H9 (cell line): Measurements from ENCODE around the gene OSBPL9. TPM values are rescaled to one million over a fixed set of nuclear protein-coding genes. Genes with fewer than 3 reads are reported as not detected.
A peak's percentile ranks its signal among the peaks of the same experiment; 100 is the strongest.

Experiments used
- DNase-seq: peaks from one replicate; pipeline ENCODE4 v3.0.0-alpha.2; 2017
- H2AFZ ChIP-seq: one replicate; pipeline ENCODE4 v1.6.1; 2013; ENCODE audit warnings: mild to moderate bottlenecking, low read length, control low read depth, moderate library complexity
- H2AK5ac ChIP-seq: 2 replicates; pipeline ENCODE4 v1.6.1; 2013; ENCODE audit warnings: low read length, control low read depth, mixed read lengths; ENCODE audit not compliant: insufficient read length
- H2BK120ac ChIP-seq: one replicate; pipeline ENCODE4 v1.6.1; 2013; ENCODE audit warnings: low read depth, mild to moderate bottlenecking, low read length, control low read depth, inconsistent platforms; ENCODE audit not compliant: poor library complexity, severe bottlenecking
- H2BK12ac ChIP-seq: 2 replicates; pipeline ENCODE4 v1.6.1; 2013; ENCODE audit warnings: low read length, control low read depth, mixed read lengths, low read depth; ENCODE audit not compliant: insufficient read length
- H2BK15ac ChIP-seq: 2 replicates; pipeline ENCODE4 v1.6.1; 2013; ENCODE audit warnings: low read depth, low read length, control low read depth
- H2BK20ac ChIP-seq: one replicate; pipeline ENCODE4 v1.6.1; 2013; ENCODE audit warnings: low read depth, mild to moderate bottlenecking, low read length, control low read depth, inconsistent platforms; ENCODE audit not compliant: poor library complexity, severe bottlenecking
- H2BK5ac ChIP-seq: 2 replicates; pipeline ENCODE4 v1.6.1; 2013; ENCODE audit warnings: low read length, control low read depth, mixed read lengths; ENCODE audit not compliant: insufficient read length
- H3K14ac ChIP-seq: 2 replicates; pipeline ENCODE4 v1.6.1; 2013; ENCODE audit warnings: low read length, control low read depth; ENCODE audit not compliant: insufficient read depth
- H3K18ac ChIP-seq: 2 replicates; pipeline ENCODE4 v1.6.1; 2013; ENCODE audit warnings: low read depth, mild to moderate bottlenecking, mixed read lengths, low read length, control low read depth; ENCODE audit not compliant: insufficient read length
- H3K23ac ChIP-seq: 2 replicates; pipeline ENCODE4 v1.6.1; 2013; ENCODE audit warnings: low read length, control low read depth, mixed read lengths, low read depth; ENCODE audit not compliant: insufficient read length
- H3K23me2 ChIP-seq: 2 replicates; pipeline ENCODE4 v1.6.1; 2013; ENCODE audit warnings: low read depth, mild to moderate bottlenecking, mixed read lengths, low read length, control low read depth; ENCODE audit not compliant: insufficient read length, poor library complexity, severe bottlenecking
- H3K27ac ChIP-seq: 2 replicates; pipeline ENCODE4 v1.5.1; 2013; ENCODE audit warnings: low read length, control low read depth, mixed read lengths, low read depth; ENCODE audit not compliant: insufficient read length
- H3K27me3 ChIP-seq: 2 replicates; pipeline ENCODE4 v1.6.1; 2013; ENCODE audit warnings: low read length, control low read depth, inconsistent platforms; ENCODE audit not compliant: insufficient read depth
- H3K4ac ChIP-seq: 2 replicates; pipeline ENCODE4 v1.6.1; 2013; ENCODE audit warnings: low read depth, mild to moderate bottlenecking, control low read depth, inconsistent platforms, low read length, moderate library complexity
- H3K4me1 ChIP-seq: 2 replicates; pipeline ENCODE4 v1.6.1; 2013; ENCODE audit warnings: low read length, control low read depth, inconsistent platforms; ENCODE audit not compliant: insufficient read depth
- H3K4me2 ChIP-seq: 2 replicates; pipeline ENCODE4 v1.6.1; 2013; ENCODE audit warnings: low read length, control low read depth, mixed read lengths; ENCODE audit not compliant: insufficient read length, insufficient read depth
- H3K56ac ChIP-seq: 2 replicates; pipeline ENCODE4 v1.6.1; 2013; ENCODE audit warnings: low read depth, mild to moderate bottlenecking, mixed read lengths, low read length, control low read depth; ENCODE audit not compliant: insufficient read length
- H3K79me1 ChIP-seq: 2 replicates; pipeline ENCODE4 v1.6.1; 2013; ENCODE audit warnings: low read depth, mild to moderate bottlenecking, moderate library complexity, low read length, control low read depth, inconsistent platforms; ENCODE audit not compliant: insufficient read depth, poor library complexity, severe bottlenecking
- H3K79me2 ChIP-seq: 2 replicates; pipeline ENCODE4 v1.6.1; 2013; ENCODE audit warnings: low read length, control low read depth, inconsistent platforms; ENCODE audit not compliant: insufficient read depth
- H3K9ac ChIP-seq: 2 replicates; pipeline ENCODE4 v1.6.1; 2013; ENCODE audit warnings: low read length, control low read depth, mixed read lengths; ENCODE audit not compliant: insufficient read length; ENCODE audit errors: extremely low read depth
- H3K9me3 ChIP-seq: one replicate; pipeline ENCODE4 v1.6.1; 2013; ENCODE audit warnings: low read depth, low read length, inconsistent platforms; ENCODE audit not compliant: control insufficient read depth
- H3T11ph ChIP-seq: one replicate; pipeline ENCODE4 v1.6.1; 2013; ENCODE audit warnings: mild to moderate bottlenecking, low read length, control low read depth, inconsistent platforms
- H4K20me1 ChIP-seq: one replicate; pipeline ENCODE4 v1.6.1; 2013; ENCODE audit not compliant: control insufficient read depth, insufficient read length, insufficient read depth
- H4K5ac ChIP-seq: 2 replicates; pipeline ENCODE4 v1.6.1; 2013; ENCODE audit warnings: low read depth, mild to moderate bottlenecking, mixed read lengths, low read length, control low read depth; ENCODE audit not compliant: insufficient read length
- H4K8ac ChIP-seq: replicated peaks from 2 replicates; pipeline ENCODE4 v1.6.1; 2013; ENCODE audit warnings: low read length, control low read depth, mixed read lengths, low read depth; ENCODE audit not compliant: insufficient read length
- H4K91ac ChIP-seq: 2 replicates; pipeline ENCODE4 v1.6.1; 2013; ENCODE audit warnings: low read depth, mild to moderate bottlenecking, moderate library complexity, mixed read lengths, low read length, control low read depth; ENCODE audit not compliant: insufficient read length
- H3K27ac Mint-ChIP-seq, 3 experiments: 2 replicates in 2 of 3; 3 replicates in 1 of 3; pipeline ENCODE4 v1.8.0; 2020 to 2021; ENCODE audit warnings: mixed read lengths in 3 of 3, mild to moderate bottlenecking in 1 of 3, moderate library complexity in 1 of 3
- H3K27me3 Mint-ChIP-seq: 2 replicates; pipeline ENCODE4 v1.8.0; 2021; ENCODE audit warnings: low read depth, mild to moderate bottlenecking, moderate library complexity, mixed read lengths
- H3K36me3 Mint-ChIP-seq, 3 experiments: 2 replicates in 2 of 3; 3 replicates in 1 of 3; pipeline ENCODE4 v1.8.0; 2020 to 2021; ENCODE audit warnings: low read depth in 3 of 3, mixed read lengths in 3 of 3; ENCODE audit not compliant: insufficient read depth in 1 of 3
- H3K4me1 Mint-ChIP-seq, 2 experiments: 2 replicates each; pipeline ENCODE4 v1.8.0; 2020; ENCODE audit warnings: mixed read lengths in 2 of 2
- H3K4me3 Mint-ChIP-seq, 2 experiments: 2 replicates in 1 of 2; 3 replicates in 1 of 2; pipeline ENCODE4 v1.8.0; 2020 to 2021; ENCODE audit warnings: mild to moderate bottlenecking in 2 of 2, mixed read lengths in 2 of 2, moderate library complexity in 1 of 2
- H3K9me3 Mint-ChIP-seq, 2 experiments: 2 replicates in 1 of 2; 3 replicates in 1 of 2; pipeline ENCODE4 v1.8.0; 2020; ENCODE audit warnings: mild to moderate bottlenecking in 2 of 2, mixed read lengths in 2 of 2, moderate library complexity in 1 of 2
- CTCF ChIP-seq: fragments of 200-600 bp; sonication (generic); conservative IDR thresholded peaks from 3 replicates; pipeline ENCODE4 v1.8.0; 2021; ENCODE audit warnings: antibody characterized with exemption, mild to moderate bottlenecking
- WGBS: extraction: QIAGEN DNeasy Blood & Tissue Kit; methylation state at CpG from one replicate; pipeline ENCODE4 v1.1.7; 2013; ENCODE audit warnings: missing lambda C conversion rate, low lambda C conversion rate, mixed read lengths; ENCODE audit not compliant: insufficient read length; ENCODE audit errors: extremely low coverage; 5-methylcytosine and 5-hydroxymethylcytosine counted together
- total RNA-seq: library from RNA; stranded (reverse); gene quantifications from 2 replicates; pipeline ENCODE4 v1.2.1, GENCODE V29; 2021

Gene OSBPL9
- total RNA-seq, 1 experiment from 2014 or later, result 76.7 TPM

DNA sequence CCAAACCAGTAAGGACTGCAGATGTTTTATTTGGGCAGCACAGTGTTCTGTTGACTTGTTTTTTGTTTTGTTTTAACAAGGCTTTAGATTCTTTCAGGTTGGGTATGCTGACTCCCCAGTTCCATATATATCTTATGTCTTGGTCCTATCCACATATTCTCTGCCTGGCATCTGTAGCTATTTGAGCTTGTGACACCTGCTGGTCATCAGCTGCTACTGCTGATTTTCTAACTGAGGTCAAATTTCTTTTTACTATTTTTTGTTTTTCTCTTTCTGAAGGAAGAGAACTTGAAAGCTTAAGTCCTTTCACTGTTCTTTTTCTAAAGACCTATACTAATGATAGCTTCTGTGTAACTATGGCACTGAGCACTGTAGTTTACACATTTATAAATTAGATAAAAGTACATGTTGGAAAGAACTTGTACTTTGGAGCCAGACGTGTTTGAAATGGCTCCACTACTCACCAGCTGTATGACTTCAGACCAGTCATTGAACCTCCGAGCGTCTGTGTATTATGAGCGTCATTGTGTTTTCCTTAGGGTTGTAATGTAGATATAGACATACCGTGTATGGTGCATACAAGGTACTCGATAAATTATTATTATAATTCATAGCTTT lies 152.2 kb downstream of the OSBPL9 start:
- Histone ChIP-seq H2BK20ac (no peak overlapping the region), H3K4me2 (no peak overlapping the region), H4K5ac (no peak overlapping the region), H3K18ac (no peak overlapping the region), H4K91ac (no peak overlapping the region), H4K20me1 (no peaks in the 10 kb centered on the region), H3K23ac (no peak overlapping the region), H3K4me1 (no peaks in the 10 kb centered on the region), H3K9ac (no peak overlapping the region), H4K8ac (no peak overlapping the region), H2BK12ac (no peak overlapping the region), H3K27me3 (no peaks in the 10 kb centered on the region), H3K56ac (no peak overlapping the region), H3K4ac (no peak overlapping the region), H3K79me1 (peaks cover 2% of the 10 kb centered on the region), H2AK5ac (no peak overlapping the region), H3K79me2 (no peaks in the 10 kb centered on the region), H3K14ac (no peak overlapping the region), H3K23me2 (no peaks in the 10 kb centered on the region), H3T11ph (no peak overlapping the region), H2BK5ac (no peak overlapping the region), H2AFZ (no peak overlapping the region), H2BK120ac (no peak overlapping the region), H3K27ac (no peak overlapping the region), H3K9me3 (no peaks in the 10 kb centered on the region), H2BK15ac (no peak overlapping the region)
- H3K4me1 Mint-ChIP-seq, result no peaks in the 10 kb centered on the region
- peak; percentile 88 for TF ChIP-seq CTCF
- no peak overlapping the region for H3K4me3 Mint-ChIP-seq
- WGBS, result no CpG with 5 or more reads among the region's 6 CpGs
- peaks cover 19 to 58% (median 53%) of the 10 kb centered on the region in 3 experiments; a peak in 6 of 7 replicates for H3K36me3 Mint-ChIP-seq
- H3K9me3 Mint-ChIP-seq, result no peaks in the 10 kb centered on the region
- DNase-seq, result no peak
- peak overlapping the region in 1 of 3 experiments; percentile 44; a peak in 1 of 7 replicates for H3K27ac Mint-ChIP-seq
- H3K27me3 Mint-ChIP-seq, result no peaks in the 10 kb centered on the region
